ENCODE measurements around the gene GDF2. TPM values are rescaled to one million over a fixed set of nuclear protein-coding genes. Genes with fewer than 3 reads are reported as not detected.

The GDF2 gene
- total RNA-seq, 2 donors from 2014 or later = not detected

DNA sequence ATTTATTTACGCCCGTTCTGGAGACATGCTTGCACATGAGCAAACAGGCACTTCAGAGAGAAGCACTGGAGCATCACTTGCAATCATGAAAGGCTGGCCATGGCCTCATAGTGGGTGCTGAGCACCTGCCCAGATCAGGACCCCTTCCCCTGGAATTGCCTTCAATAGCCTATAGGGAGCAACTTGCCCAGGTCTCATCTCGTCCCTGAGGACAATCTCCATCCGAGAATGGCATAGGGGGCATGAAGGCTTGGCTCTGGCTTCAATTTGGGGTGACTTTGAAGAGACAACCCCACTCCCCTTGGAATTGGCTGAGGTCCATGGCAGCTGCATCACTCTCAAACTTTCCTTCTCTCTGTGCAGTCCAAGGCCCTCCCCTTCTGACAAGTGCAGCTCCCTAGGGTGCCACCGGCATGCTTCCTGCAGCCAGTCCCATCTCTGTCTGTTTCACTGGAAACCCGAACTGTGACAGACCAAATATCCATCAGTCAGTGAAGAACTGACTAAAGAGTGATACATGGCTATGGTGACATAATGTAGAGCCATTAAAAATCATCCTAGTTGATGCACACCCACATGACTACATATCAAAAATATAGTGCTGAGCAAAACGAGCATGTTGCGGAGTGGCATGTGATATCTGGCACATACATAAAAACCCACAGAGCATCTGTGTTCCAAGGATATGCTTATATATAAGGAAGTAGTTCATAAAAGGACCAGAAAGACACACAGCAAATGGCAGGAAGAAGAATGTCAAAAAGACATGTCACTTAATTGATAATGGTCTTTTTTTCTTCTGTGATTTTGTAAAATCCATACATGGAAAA lies 12.4 kb downstream of the GDF2 start:
- DNase-seq (ENCODE audit: low spot score) (no peak), ATAC-seq (ENCODE audit: insufficient number of reproducible peaks, low FRiP score, low read depth) (no peak)
- Histone ChIP-seq H3K4me3 (no peak overlapping the region), H3K4me1 (ENCODE audit: control insufficient read depth in 1 of 2, low read depth in 2 of 2) (peaks cover 0 to 6% of the 10 kb centered on the region in 2 donors), H3K9me3 (no peaks in the 10 kb centered on the region), H3K27me3 (replicated peaks; ENCODE audit: insufficient read depth) (no peaks in the 10 kb centered on the region), H3K27ac (no peak overlapping the region), H3K36me3 (no peaks in the 10 kb centered on the region)
- TF ChIP-seq, protein P1, sequence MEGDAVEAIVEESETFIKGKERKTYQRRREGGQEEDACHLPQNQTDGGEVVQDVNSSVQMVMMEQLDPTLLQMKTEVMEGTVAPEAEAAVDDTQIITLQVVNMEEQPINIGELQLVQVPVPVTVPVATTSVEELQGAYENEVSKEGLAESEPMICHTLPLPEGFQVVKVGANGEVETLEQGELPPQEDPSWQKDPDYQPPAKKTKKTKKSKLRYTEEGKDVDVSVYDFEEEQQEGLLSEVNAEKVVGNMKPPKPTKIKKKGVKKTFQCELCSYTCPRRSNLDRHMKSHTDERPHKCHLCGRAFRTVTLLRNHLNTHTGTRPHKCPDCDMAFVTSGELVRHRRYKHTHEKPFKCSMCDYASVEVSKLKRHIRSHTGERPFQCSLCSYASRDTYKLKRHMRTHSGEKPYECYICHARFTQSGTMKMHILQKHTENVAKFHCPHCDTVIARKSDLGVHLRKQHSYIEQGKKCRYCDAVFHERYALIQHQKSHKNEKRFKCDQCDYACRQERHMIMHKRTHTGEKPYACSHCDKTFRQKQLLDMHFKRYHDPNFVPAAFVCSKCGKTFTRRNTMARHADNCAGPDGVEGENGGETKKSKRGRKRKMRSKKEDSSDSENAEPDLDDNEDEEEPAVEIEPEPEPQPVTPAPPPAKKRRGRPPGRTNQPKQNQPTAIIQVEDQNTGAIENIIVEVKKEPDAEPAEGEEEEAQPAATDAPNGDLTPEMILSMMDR (IDR thresholded peaks at IDR 0.05) = no peak

DNA sequence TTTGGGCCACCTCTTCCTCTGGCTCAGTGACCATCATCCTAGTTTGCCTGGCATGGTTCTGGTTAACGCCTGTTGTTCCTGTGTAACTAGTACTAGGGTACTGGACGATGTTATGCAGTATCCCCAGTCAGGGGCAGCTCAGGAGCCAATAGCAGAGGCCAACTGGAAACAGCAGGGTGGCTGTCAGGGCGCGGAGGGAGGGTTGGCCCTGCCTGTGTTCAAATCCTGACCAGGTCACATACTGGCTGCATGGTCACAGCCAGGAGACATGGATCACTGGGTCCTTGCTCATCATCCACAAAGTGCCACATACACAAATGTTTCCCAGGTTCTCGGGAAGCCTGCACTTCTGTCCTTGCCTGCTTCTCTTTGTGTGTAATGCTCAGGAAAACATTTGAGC lies 13.7 kb downstream of the GDF2 start:
- Histone ChIP-seq H3K27me3 (replicated peaks; ENCODE audit: insufficient read depth) (no peaks in the 10 kb centered on the region), H3K36me3 (no peaks in the 10 kb centered on the region), H3K27ac (no peak overlapping the region), H3K9me3 (no peaks in the 10 kb centered on the region), H3K4me3 (no peak overlapping the region), H3K4me1 (ENCODE audit: control insufficient read depth in 1 of 2, low read depth in 2 of 2) (peaks cover 0 to 6% of the 10 kb centered on the region in 2 donors)
- no peak for DNase-seq (ENCODE audit: low spot score)
- TF ChIP-seq, protein P1 (IDR thresholded peaks at IDR 0.05) = no peak
- ATAC-seq (ENCODE audit: insufficient number of reproducible peaks, low FRiP score, low read depth) = no peak

DNA sequence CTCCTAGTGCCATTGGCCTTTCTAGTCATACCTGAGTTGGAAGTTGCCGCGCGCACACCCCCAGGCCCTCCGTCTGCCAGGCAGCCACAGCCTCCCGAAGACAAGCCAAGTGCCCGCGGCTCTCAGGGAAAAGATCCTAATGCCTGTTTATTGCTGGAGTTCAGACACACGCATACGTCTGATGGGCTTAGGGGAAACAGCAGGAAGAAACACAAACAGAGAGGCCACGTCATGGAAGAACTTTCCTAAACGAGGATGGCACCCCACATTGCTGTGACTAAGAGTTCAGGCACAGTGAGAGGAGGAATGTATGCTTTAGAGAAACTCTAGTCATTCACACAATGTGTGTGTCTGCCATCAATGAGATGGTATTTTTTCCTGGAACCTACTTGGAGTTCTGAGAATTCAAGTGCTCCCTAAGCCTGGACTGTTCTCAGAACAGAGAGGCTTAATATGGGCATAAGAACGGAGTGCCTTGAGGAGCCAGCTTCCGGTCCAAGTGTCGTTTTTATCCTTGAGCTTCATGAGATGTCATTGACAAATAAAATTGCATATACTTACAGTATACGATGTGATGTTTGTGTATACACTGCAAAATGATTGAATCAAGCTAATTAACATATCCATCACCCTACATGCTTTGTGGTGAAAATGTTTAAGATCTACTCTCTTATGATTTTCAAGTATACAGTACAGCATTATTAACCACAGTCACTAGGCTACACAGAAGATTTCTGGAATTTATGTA lies 14.3 kb downstream of the GDF2 start:
- no peak for ATAC-seq (ENCODE audit: insufficient number of reproducible peaks, low FRiP score, low read depth)

DNA sequence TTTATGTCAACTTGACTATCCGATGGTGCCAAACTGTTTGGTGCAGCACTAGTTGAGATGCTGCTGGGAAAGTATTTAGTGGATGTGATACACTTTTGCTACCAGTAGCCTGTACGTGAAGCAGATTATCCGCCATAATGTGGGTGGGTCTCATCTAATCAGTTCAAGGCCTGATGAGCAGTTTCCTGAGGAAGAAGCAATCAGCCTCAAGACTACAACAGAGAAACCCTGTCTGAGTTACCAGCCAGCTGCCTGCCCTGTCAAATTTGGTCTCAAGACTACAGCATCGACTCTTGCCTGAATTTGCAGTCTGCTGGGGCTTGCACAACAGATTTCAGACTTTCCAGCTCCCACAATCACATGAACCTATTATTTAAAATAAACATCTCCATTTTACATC lies 15.1 kb downstream of the GDF2 start:
- no peak overlapping the region for H3K27ac ChIP-seq

More for the DNA sequence above, 14.3 kb downstream of the GDF2 start:
- Histone ChIP-seq H3K27me3 (replicated peaks; ENCODE audit: insufficient read depth) (no peaks in the 10 kb centered on the region), H3K27ac (no peak overlapping the region), H3K36me3 (no peaks in the 10 kb centered on the region), H3K9me3 (no peaks in the 10 kb centered on the region), H3K4me3 (no peak overlapping the region), H3K4me1 (ENCODE audit: control insufficient read depth in 1 of 2, low read depth in 2 of 2) (peaks cover 0 to 6% of the 10 kb centered on the region in 2 donors)
- no peak for DNase-seq (ENCODE audit: low spot score)
- TF ChIP-seq, protein P1 (IDR thresholded peaks at IDR 0.05) = no peak

More for the DNA sequence above, 15.1 kb downstream of the GDF2 start:
- ATAC-seq (ENCODE audit: insufficient number of reproducible peaks, low FRiP score, low read depth) = no peak
- no peak for DNase-seq (ENCODE audit: low spot score)
- no peaks in the 10 kb centered on the region for H3K9me3 ChIP-seq
- H3K4me1 ChIP-seq (ENCODE audit: control insufficient read depth in 1 of 2, low read depth in 2 of 2) = peaks cover 0 to 6% of the 10 kb centered on the region in 2 donors
- TF ChIP-seq, protein P1 (IDR thresholded peaks at IDR 0.05) = no peak
- no peaks in the 10 kb centered on the region for H3K27me3 ChIP-seq (replicated peaks; ENCODE audit: insufficient read depth)
- H3K4me3 ChIP-seq = no peak overlapping the region
- H3K36me3 ChIP-seq = no peaks in the 10 kb centered on the region

Data from thoracic aorta (tissue), 2 donors.